Measurements from ENCODE around the gene AGBL5. TPM values are rescaled to one million over a fixed set of nuclear protein-coding genes. Genes with fewer than 3 reads are reported as not detected.
A peak's percentile ranks its signal among the peaks of the same experiment; 100 is the strongest.

AGBL5 gene
- total and polyA plus RNA-seq, 5 experiments from 2014 or later, result 7.9 to 15.8 (median 9.3) TPM

DNA sequence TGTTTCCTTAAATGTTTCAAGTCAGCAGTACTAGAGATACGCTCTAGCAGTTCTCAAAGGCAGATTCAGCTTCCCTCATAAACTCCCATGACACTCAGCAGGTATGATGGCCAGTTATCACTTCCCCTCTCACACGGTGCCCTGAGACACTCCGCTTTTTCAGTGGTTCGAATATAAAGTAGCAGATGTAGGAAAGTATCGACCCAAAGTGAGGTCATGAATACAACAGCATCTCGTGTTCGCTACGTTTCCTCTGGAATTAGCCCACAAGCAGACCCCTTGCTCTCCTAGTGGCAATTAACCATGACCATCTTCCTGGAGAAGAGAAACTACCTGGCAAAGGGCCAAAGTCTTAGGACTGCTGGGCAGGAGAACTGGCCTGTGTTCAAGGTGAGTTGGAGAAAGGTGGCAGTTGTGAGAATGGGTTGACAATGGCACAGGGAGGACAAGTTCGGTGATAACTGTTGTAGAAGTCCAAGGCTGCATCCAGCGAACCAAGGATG lies 9.3 kb upstream of the AGBL5 start:
- Mint-ChIP-seq H3K4me1 (peaks cover 0 to 20% (median 2%) of the 10 kb centered on the region in 4 donors), H3K27ac (peak overlapping the region in 6 of 10 donors; percentile 15 to 85 (median 64)), H3K36me3 (peaks cover 0 to 44% (median 2%) of the 10 kb centered on the region in 3 donors), H3K9me3 (no peaks in the 10 kb centered on the region), H3K4me3 (peak overlapping the region in 1 of 10 donors; percentile 8), H3K27me3 (no peaks in the 10 kb centered on the region)
- POLR2A ChIA-PET, result interaction anchor here (1.7 kb wide), 1 partner anchor 9 kb away, joined by 4 read pairs; the partner anchor contains the start of gene TMEM214
- no peak for DNase-seq
- peak in 1 of 2 donors; percentile 65 for ATAC-seq

GRCh38 chr2:27042985-27043634 lies 8.4 kb upstream of the AGBL5 start:
- Mint-ChIP-seq H3K4me1 (peaks cover 0 to 20% (median 2%) of the 10 kb centered on the region in 4 donors), H3K9me3 (no peaks in the 10 kb centered on the region), H3K27ac (peak overlapping the region in 3 of 10 donors; percentile 52 to 79 (median 59)), H3K27me3 (no peaks in the 10 kb centered on the region), H3K36me3 (peaks cover 0 to 35% (median 2%) of the 10 kb centered on the region in 3 donors), H3K4me3 (no peak overlapping the region)
- ATAC-seq, result no peak
- POLR2A ChIA-PET, result interaction anchor here (0.6 to 1.8 kb wide), 3 partner anchors 10 to 28 kb away, joined by 3 to 7 read pairs (median 4); partner anchors contain the start of genes OST4 and TMEM214
- DNase-seq, result no peak

- DNase-seq, result peak in 9 of 10 donors; percentile 32 to 73 (median 55)
- ATAC-seq, result peak; percentile 23 to 32
- Mint-ChIP-seq H3K36me3 (peaks cover 0 to 9% (median 7%) of the 10 kb centered on the region in 3 donors), H3K27ac (peak overlapping the region; percentile 97 to 100 (median 99)), H3K27me3 (peaks cover 0 to 12% (median 0%) of the 10 kb centered on the region in 5 donors), H3K4me1 (peaks cover 22 to 31% (median 28%) of the 10 kb centered on the region in 4 donors), H3K9me3 (peaks cover 0 to 10% (median 3%) of the 10 kb centered on the region in 9 donors), H3K4me3 (peak overlapping the region; percentile 86 to 99 (median 97))
- POLR2A ChIA-PET, result interaction anchor here (0.6 to 17.0 kb wide), 10 partner anchors 12 to 909 kb away, joined by 3 to 270 read pairs (median 8); partner anchors contain the start of genes ATRAID, KHK, OST4 and SLC35F6
Observed at GRCh38 chr2:27049422-27050280, 1.8 kb upstream of the AGBL5 start.

DNA sequence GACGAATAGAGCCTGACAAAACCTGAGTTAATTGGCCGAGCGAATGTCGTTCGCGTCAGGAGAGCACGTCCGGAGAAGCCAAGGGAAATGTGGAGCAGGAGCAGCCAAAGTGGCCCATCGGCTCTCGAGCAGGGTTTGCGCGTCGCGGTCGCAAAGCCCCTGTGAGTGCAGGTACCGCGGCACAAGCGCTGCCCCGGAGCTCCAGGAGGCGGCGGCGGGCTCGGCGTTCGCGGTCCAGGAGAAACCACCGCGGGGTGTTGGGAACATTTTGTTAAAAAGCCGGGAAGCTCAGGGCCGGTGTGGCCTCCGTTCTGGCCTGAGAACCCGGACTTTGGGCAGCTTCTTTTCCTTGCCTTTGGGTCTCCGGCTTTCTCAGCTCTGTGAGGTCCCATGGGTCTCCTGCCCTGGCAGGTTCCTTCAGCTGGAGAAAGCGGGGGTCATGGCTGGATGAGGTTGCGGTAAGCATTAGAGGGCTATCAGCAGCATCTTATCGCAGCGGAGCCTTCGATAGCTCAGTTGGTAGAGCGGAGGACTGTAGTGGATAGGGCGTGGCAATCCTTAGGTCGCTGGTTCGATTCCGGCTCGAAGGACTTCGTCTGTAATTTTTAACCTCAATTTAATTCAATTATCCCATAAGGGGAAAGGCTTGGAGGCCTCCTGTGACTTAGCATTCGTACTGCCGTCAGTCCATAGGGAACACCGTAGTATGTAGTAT lies 1.0 kb upstream of the AGBL5 start:
- Mint-ChIP-seq H3K27me3 (peaks cover 0 to 12% (median 0%) of the 10 kb centered on the region in 5 donors), H3K27ac (peak overlapping the region; percentile 97 to 100 (median 99))

DNA sequence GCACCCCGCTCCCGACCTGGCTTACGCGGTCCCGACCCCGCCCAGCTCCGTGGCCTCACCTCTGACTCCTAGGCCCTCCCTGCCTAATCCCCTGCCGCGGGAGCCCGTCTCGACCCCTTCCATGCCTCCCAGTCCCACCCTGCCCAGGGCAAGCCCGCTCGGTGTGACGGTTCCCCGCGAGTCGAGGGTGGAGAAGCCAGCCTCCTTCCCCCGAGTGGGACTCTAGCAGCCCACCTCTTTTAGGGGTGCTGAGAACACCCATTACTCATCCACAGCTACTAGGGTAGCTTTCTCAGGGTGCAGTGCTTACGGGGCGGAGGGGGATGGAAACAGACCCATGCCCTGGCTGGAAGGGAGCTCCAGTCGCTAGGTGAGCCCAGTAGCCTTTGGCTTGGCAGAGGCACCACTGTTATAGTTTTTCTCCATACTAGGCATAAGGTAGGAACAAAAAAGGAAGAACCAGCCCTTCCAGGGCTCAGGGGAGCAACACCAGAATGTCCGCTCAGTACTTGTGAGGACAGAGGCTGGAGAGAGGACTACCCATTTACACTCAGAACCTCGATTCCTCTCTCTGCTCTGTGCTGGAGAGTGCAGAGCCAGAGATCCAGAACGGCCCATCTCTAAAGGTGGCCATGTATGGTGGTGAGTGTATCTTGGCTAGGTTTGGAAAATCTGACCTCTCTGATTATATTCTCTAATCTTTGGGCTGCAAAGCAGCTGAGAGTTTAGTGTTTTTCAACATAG lies 606 bp downstream of the AGBL5 start:
- peaks cover 0 to 12% (median 0%) of the 10 kb centered on the region in 5 donors for H3K27me3 Mint-ChIP-seq
- POLR2A ChIA-PET, result interaction anchor here (0.7 to 17.0 kb wide), 14 partner anchors 8 to 1710 kb away, joined by 3 to 270 read pairs (median 8); partner anchors contain the start of genes ATRAID, DNMT3A, GTF3C2 and KHK
- peaks cover 0 to 25% (median 8%) of the 10 kb centered on the region in 3 donors for H3K36me3 Mint-ChIP-seq
- peaks cover 0 to 10% (median 3%) of the 10 kb centered on the region in 9 donors for H3K9me3 Mint-ChIP-seq
- no peak for ATAC-seq
- peak overlapping the region; percentile 84 to 97 (median 86) for H3K4me3 Mint-ChIP-seq
- peak overlapping the region; percentile 78 to 100 (median 94) for H3K27ac Mint-ChIP-seq
- peak in 3 of 10 donors; percentile 29 to 82 (median 41) for DNase-seq
- H3K4me1 Mint-ChIP-seq, result peaks cover 22 to 40% (median 29%) of the 10 kb centered on the region in 4 donors

More for the DNA sequence above, 1.0 kb upstream of the AGBL5 start:
- ATAC-seq (peak; percentile 60 to 66), DNase-seq (peak; percentile 73 to 99 (median 92))
- H3K9me3 Mint-ChIP-seq, result peaks cover 0 to 10% (median 3%) of the 10 kb centered on the region in 9 donors
- peaks cover 0 to 16% (median 8%) of the 10 kb centered on the region in 3 donors for H3K36me3 Mint-ChIP-seq
- peak overlapping the region; percentile 86 to 99 (median 97) for H3K4me3 Mint-ChIP-seq
- H3K4me1 Mint-ChIP-seq, result peaks cover 22 to 37% (median 29%) of the 10 kb centered on the region in 4 donors
- POLR2A ChIA-PET, result interaction anchor here (0.6 to 17.0 kb wide), 22 partner anchors 9 to 910 kb away, joined by 3 to 270 read pairs (median 6); partner anchors contain the start of genes ATRAID, KHK, NRBP1 and OST4

DNA sequence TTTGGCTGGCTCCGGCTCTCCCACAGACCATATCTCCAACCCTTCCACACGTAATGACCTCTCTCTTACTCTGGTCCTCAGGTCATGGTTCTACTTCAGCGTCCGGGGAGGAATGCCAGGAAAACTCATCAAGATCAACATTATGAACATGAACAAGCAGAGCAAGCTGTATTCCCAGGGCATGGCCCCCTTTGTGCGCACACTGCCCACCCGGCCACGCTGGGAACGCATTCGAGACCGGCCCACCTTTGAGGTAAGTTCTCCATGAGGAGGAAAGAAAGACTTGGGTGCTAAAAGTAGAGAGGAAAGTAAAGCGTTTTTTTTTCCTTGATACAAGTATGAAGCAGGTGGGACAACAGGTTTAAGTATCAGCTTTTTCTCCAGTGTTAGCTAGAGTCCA lies 1.9 kb downstream of the AGBL5 start:
- DNase-seq (no peak), ATAC-seq (no peak)
- POLR2A ChIA-PET, result interaction anchor here (1.3 to 17.0 kb wide), 4 partner anchors 6 to 82 kb away, joined by 6 to 270 read pairs (median 72); partner anchors contain the start of genes KHK and OST4
- peaks cover 0 to 12% (median 0%) of the 10 kb centered on the region in 5 donors for H3K27me3 Mint-ChIP-seq
- H3K36me3 Mint-ChIP-seq, result peaks cover 0 to 25% (median 8%) of the 10 kb centered on the region in 3 donors
- peak overlapping the region in 6 of 10 donors; percentile 11 to 59 (median 46) for H3K27ac Mint-ChIP-seq
- peaks cover 22 to 40% (median 27%) of the 10 kb centered on the region in 4 donors for H3K4me1 Mint-ChIP-seq
- H3K4me3 Mint-ChIP-seq, result peak overlapping the region; percentile 30 to 92 (median 82)
- H3K9me3 Mint-ChIP-seq, result peaks cover 0 to 10% (median 3%) of the 10 kb centered on the region in 9 donors

DNA sequence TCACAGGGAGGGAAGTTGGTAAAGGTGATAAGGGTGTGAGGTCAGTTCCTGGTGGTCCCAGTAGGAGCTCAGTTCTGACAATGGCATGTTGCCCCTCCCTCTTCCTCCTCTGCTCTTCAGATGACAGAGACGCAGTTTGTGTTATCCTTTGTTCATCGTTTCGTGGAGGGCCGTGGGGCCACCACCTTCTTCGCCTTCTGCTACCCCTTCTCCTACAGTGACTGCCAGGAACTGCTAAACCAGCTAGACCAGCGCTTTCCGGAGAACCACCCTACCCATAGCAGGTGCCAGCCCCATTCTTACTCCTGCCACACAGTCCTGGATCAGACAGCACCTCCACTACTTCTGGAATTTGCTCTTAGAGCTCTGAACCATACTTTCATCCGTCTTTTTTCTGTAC lies 2.3 kb downstream of the AGBL5 start:
- POLR2A ChIA-PET, result interaction anchor here (1.3 to 17.0 kb wide), 3 partner anchors 15 to 83 kb away, joined by 6 to 270 read pairs (median 129); partner anchors contain the start of genes KHK and OST4
- peak overlapping the region in 4 of 10 donors; percentile 50 to 85 (median 62) for H3K4me3 Mint-ChIP-seq
- H3K4me1 Mint-ChIP-seq, result peaks cover 22 to 40% (median 27%) of the 10 kb centered on the region in 4 donors
- peak overlapping the region in 3 of 10 donors; percentile 26 to 36 (median 28) for H3K27ac Mint-ChIP-seq
- DNase-seq (no peak), ATAC-seq (no peak)
- peaks cover 0 to 12% (median 0%) of the 10 kb centered on the region in 5 donors for H3K27me3 Mint-ChIP-seq
- H3K36me3 Mint-ChIP-seq, result peaks cover 0 to 27% (median 8%) of the 10 kb centered on the region in 3 donors
- H3K9me3 Mint-ChIP-seq, result peaks cover 0 to 10% (median 3%) of the 10 kb centered on the region in 9 donors

DNA sequence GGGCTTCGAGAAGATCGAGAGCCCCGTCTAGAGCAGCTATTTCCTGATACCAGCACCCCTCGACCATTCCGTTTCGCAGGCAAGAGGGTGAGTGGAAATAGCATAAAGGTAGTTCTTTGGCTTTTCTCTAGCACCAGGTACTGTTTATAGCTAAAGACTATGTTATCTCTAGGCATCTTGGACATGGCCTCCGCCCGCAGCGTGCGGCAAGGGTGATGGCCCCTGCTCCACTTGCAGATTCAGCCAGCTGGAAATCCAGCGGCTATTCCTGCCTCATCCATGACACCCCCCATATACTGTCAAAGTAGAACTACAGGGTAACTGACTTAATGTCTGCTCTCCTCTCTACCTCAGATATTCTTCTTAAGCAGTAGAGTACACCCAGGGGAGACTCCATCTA lies 3.3 kb downstream of the AGBL5 start:
- H3K4me1 Mint-ChIP-seq, result peaks cover 16 to 34% (median 23%) of the 10 kb centered on the region in 4 donors
- no peak for DNase-seq
- POLR2A ChIA-PET, result interaction anchor here (7.9 to 17.0 kb wide), 2 partner anchors 14 to 29 kb away, joined by 129 to 270 read pairs; partner anchors contain the start of genes KHK and OST4
- no peak for ATAC-seq
- peaks cover 0 to 10% (median 3%) of the 10 kb centered on the region in 9 donors for H3K9me3 Mint-ChIP-seq
- peaks cover 0 to 28% (median 8%) of the 10 kb centered on the region in 3 donors for H3K36me3 Mint-ChIP-seq
- peak overlapping the region in 3 of 10 donors; percentile 20 to 73 (median 70) for H3K27ac Mint-ChIP-seq
- H3K4me3 Mint-ChIP-seq, result no peak overlapping the region
- peaks cover 0 to 12% (median 0%) of the 10 kb centered on the region in 5 donors for H3K27me3 Mint-ChIP-seq

- H3K4me3 Mint-ChIP-seq, result no peak overlapping the region
- peak overlapping the region in 2 of 10 donors; percentile 43 to 63 for H3K27ac Mint-ChIP-seq
- no peaks in the 10 kb centered on the region for H3K27me3 Mint-ChIP-seq
- POLR2A ChIA-PET, result interaction anchor here (0.6 to 17.0 kb wide), 2 partner anchors 12 to 1335 kb away, joined by 3 to 270 read pairs; partner anchors contain the start of gene OST4
- H3K36me3 Mint-ChIP-seq, result peaks cover 0 to 29% (median 2%) of the 10 kb centered on the region in 3 donors
- ATAC-seq (no peak), DNase-seq (no peak)
- H3K4me1 Mint-ChIP-seq, result peaks cover 6 to 13% (median 7%) of the 10 kb centered on the region in 4 donors
- H3K9me3 Mint-ChIP-seq, result no peaks in the 10 kb centered on the region
Observed at GRCh38 chr2:27057184-27057583, 5.7 kb downstream of the AGBL5 start.

DNA sequence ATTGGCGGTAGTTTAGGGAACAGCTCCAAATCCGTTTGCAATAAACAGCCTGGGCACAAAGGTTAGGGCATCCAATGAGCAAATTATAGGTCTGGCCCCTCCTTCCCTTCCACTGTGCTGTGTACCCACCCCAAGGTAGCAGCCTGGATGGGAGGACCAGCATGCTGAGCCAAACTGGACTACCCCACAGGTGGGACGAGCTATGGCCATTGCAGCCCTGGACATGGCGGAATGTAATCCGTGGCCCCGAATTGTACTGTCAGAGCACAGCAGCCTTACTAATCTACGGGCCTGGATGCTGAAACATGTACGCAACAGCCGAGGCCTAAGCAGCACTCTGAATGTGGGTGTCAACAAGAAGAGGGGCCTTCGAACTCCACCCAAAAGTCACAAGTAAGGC lies 6.7 kb downstream of the AGBL5 start:
- peaks cover 0 to 29% (median 2%) of the 10 kb centered on the region in 3 donors for H3K36me3 Mint-ChIP-seq
- no peaks in the 10 kb centered on the region for H3K27me3 Mint-ChIP-seq
- POLR2A ChIA-PET, result interaction anchor here (0.6 to 17.0 kb wide), 3 partner anchors 7 to 281 kb away, joined by 3 to 270 read pairs (median 15); partner anchors contain the start of genes AGBL5 and OST4

More for the DNA sequence above, 6.7 kb downstream of the AGBL5 start:
- ATAC-seq (no peak), DNase-seq (no peak)
- peaks cover under 1 to 18% (median 7%) of the 10 kb centered on the region in 4 donors for H3K4me1 Mint-ChIP-seq
- H3K27ac Mint-ChIP-seq, result no peak overlapping the region
- no peak overlapping the region for H3K4me3 Mint-ChIP-seq
- no peaks in the 10 kb centered on the region for H3K9me3 Mint-ChIP-seq
